Epithelial cell of proximal tubule (primary cell): ENCODE results near the gene CHL1. TPM values are rescaled to one million over a fixed set of nuclear protein-coding genes. Genes with fewer than 3 reads are reported as not detected.

Experiments
- DNase-seq: peaks from one replicate; pipeline ENCODE4 v3.0.0-alpha.2; 2011; ENCODE audit warnings: low read depth
- H3K4me3 ChIP-seq: 2 replicates; pipeline ENCODE4 v1.5.1; 2011; ENCODE audit warnings: low read depth, mild to moderate bottlenecking, low read length
- total RNA-seq: library from RNA; depleted of rRNA; stranded (reverse); fragments of >200 nt; gene quantifications from 2 replicates; pipeline ENCODE4 v1.2.3, GENCODE V29; 2015
- TF ChIP-seq, protein P1 (sequence below): conservative IDR thresholded peaks from 2 replicates; pipeline ENCODE4 v1.5.1; 2012; ENCODE audit warnings: low read depth, mild to moderate bottlenecking, low read length

The CHL1 gene
- total RNA-seq, 1 donor from 2014 or later, result 0.17 TPM

GRCh38 chr3:243356-243725 lies 46.8 kb downstream of the CHL1 start:
- no peak overlapping the region for H3K4me3 ChIP-seq
- peak; percentile 88 for DNase-seq
- TF ChIP-seq, protein P1, sequence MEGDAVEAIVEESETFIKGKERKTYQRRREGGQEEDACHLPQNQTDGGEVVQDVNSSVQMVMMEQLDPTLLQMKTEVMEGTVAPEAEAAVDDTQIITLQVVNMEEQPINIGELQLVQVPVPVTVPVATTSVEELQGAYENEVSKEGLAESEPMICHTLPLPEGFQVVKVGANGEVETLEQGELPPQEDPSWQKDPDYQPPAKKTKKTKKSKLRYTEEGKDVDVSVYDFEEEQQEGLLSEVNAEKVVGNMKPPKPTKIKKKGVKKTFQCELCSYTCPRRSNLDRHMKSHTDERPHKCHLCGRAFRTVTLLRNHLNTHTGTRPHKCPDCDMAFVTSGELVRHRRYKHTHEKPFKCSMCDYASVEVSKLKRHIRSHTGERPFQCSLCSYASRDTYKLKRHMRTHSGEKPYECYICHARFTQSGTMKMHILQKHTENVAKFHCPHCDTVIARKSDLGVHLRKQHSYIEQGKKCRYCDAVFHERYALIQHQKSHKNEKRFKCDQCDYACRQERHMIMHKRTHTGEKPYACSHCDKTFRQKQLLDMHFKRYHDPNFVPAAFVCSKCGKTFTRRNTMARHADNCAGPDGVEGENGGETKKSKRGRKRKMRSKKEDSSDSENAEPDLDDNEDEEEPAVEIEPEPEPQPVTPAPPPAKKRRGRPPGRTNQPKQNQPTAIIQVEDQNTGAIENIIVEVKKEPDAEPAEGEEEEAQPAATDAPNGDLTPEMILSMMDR, result no peak

DNA sequence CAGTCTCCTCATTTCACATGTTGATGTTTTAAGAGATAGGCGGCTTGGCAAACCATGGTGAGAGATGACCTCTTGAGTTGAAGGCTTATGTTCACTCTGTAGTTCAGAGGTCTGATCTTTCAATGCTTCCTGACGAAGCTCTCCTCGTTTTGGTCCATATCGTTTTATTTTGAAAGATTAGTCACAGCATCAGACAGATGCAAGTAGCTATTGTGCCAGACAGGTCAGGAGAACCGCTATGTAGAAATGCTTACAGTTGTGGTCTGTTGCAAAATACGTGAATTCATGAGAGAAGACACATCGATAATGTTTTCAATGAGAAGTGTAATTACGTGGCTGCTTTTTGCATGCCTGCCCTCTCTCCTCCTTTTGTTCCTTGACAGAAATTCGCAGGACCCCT lies 47.5 kb downstream of the CHL1 start:
- TF ChIP-seq, protein P1, result no peak
- no peak for DNase-seq
- H3K4me3 ChIP-seq, result no peak overlapping the region

- DNase-seq, result no peak
These were observed 51.4 kb downstream of the CHL1 start for GRCh38 chr3:247916-248315.

GRCh38 chr3:248864-249520 lies 52.4 kb downstream of the CHL1 start:
- DNase-seq, result no peak
- TF ChIP-seq, protein P1, result no peak
- H3K4me3 ChIP-seq, result no peak overlapping the region

More at GRCh38 chr3:247916-248315, 51.4 kb downstream of the CHL1 start:
- no peak overlapping the region for H3K4me3 ChIP-seq
- TF ChIP-seq, protein P1, result no peak

GRCh38 chr3:249587-250262 lies 53.2 kb downstream of the CHL1 start:
- TF ChIP-seq, protein P1, result no peak
- H3K4me3 ChIP-seq, result no peak overlapping the region
- peak; percentile 63 for DNase-seq

DNA sequence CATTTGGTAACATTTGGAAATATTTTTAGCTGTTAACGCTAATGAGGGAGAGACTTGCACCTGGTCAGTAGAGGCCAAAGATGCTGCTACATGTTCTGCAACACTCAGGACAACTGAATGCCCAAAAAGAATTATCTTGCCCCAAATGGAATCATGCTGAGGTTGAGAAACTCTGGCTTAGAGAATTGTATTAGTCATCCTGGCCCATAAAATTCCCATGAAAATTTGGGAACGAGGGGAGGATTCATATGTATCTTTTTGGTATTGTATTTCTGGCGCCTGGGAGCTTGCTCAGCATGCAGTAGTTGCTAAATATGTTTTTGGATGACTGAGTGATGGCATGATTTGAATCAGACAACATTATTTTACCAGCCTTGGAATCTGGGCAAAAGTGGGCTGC lies 59.9 kb downstream of the CHL1 start:
- no peak for DNase-seq
- TF ChIP-seq, protein P1, result no peak
- H3K4me3 ChIP-seq, result no peak overlapping the region

DNA sequence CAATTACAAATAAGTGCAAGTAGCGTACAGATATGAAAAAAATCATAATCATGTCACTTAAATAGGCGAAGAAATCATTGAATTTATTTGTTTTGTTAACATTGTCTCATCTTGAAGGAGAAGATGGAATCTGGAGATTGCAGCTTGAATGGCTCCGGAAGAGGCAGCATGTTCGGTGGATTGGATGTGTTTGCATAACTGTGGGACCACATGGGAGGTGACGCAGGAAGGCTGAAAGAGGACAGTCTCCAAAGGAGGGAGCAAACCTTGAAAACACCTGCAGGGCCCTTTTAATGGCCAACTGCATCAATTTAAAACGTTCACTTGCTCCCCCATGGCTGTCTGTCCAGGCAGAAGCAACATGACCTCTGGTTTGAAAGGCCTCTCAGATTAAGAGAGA lies 61.3 kb downstream of the CHL1 start:
- TF ChIP-seq, protein P1, result no peak
- DNase-seq, result no peak
- no peak overlapping the region for H3K4me3 ChIP-seq
